H9 (cell line): ENCODE data around the gene PRR30. TPM values are rescaled to one million over a fixed set of nuclear protein-coding genes. Genes with fewer than 3 reads are reported as not detected.

Experiments used
- DNase-seq: peaks from one replicate; pipeline ENCODE4 v3.0.0-alpha.2; 2017
- H2AFZ ChIP-seq: one replicate; pipeline ENCODE4 v1.6.1; 2013; ENCODE audit warnings: mild to moderate bottlenecking, low read length, control low read depth, moderate library complexity
- H2AK5ac ChIP-seq: 2 replicates; pipeline ENCODE4 v1.6.1; 2013; ENCODE audit warnings: low read length, control low read depth, mixed read lengths; ENCODE audit not compliant: insufficient read length
- H2BK120ac ChIP-seq: one replicate; pipeline ENCODE4 v1.6.1; 2013; ENCODE audit warnings: low read depth, mild to moderate bottlenecking, low read length, control low read depth, inconsistent platforms; ENCODE audit not compliant: poor library complexity, severe bottlenecking
- H2BK12ac ChIP-seq: 2 replicates; pipeline ENCODE4 v1.6.1; 2013; ENCODE audit warnings: low read length, control low read depth, mixed read lengths, low read depth; ENCODE audit not compliant: insufficient read length
- H2BK15ac ChIP-seq: 2 replicates; pipeline ENCODE4 v1.6.1; 2013; ENCODE audit warnings: low read depth, low read length, control low read depth
- H2BK20ac ChIP-seq: one replicate; pipeline ENCODE4 v1.6.1; 2013; ENCODE audit warnings: low read depth, mild to moderate bottlenecking, low read length, control low read depth, inconsistent platforms; ENCODE audit not compliant: poor library complexity, severe bottlenecking
- H2BK5ac ChIP-seq: 2 replicates; pipeline ENCODE4 v1.6.1; 2013; ENCODE audit warnings: low read length, control low read depth, mixed read lengths; ENCODE audit not compliant: insufficient read length
- H3K14ac ChIP-seq: 2 replicates; pipeline ENCODE4 v1.6.1; 2013; ENCODE audit warnings: low read length, control low read depth; ENCODE audit not compliant: insufficient read depth
- H3K18ac ChIP-seq: 2 replicates; pipeline ENCODE4 v1.6.1; 2013; ENCODE audit warnings: low read depth, mild to moderate bottlenecking, mixed read lengths, low read length, control low read depth; ENCODE audit not compliant: insufficient read length
- H3K23ac ChIP-seq: 2 replicates; pipeline ENCODE4 v1.6.1; 2013; ENCODE audit warnings: low read length, control low read depth, mixed read lengths, low read depth; ENCODE audit not compliant: insufficient read length
- H3K23me2 ChIP-seq: 2 replicates; pipeline ENCODE4 v1.6.1; 2013; ENCODE audit warnings: low read depth, mild to moderate bottlenecking, mixed read lengths, low read length, control low read depth; ENCODE audit not compliant: insufficient read length, poor library complexity, severe bottlenecking
- H3K27ac ChIP-seq: 2 replicates; pipeline ENCODE4 v1.5.1; 2013; ENCODE audit warnings: low read length, control low read depth, mixed read lengths, low read depth; ENCODE audit not compliant: insufficient read length
- H3K27me3 ChIP-seq: 2 replicates; pipeline ENCODE4 v1.6.1; 2013; ENCODE audit warnings: low read length, control low read depth, inconsistent platforms; ENCODE audit not compliant: insufficient read depth
- H3K4ac ChIP-seq: 2 replicates; pipeline ENCODE4 v1.6.1; 2013; ENCODE audit warnings: low read depth, mild to moderate bottlenecking, control low read depth, inconsistent platforms, low read length, moderate library complexity
- H3K4me1 ChIP-seq: 2 replicates; pipeline ENCODE4 v1.6.1; 2013; ENCODE audit warnings: low read length, control low read depth, inconsistent platforms; ENCODE audit not compliant: insufficient read depth
- H3K4me2 ChIP-seq: 2 replicates; pipeline ENCODE4 v1.6.1; 2013; ENCODE audit warnings: low read length, control low read depth, mixed read lengths; ENCODE audit not compliant: insufficient read length, insufficient read depth
- H3K56ac ChIP-seq: 2 replicates; pipeline ENCODE4 v1.6.1; 2013; ENCODE audit warnings: low read depth, mild to moderate bottlenecking, mixed read lengths, low read length, control low read depth; ENCODE audit not compliant: insufficient read length
- H3K79me1 ChIP-seq: 2 replicates; pipeline ENCODE4 v1.6.1; 2013; ENCODE audit warnings: low read depth, mild to moderate bottlenecking, moderate library complexity, low read length, control low read depth, inconsistent platforms; ENCODE audit not compliant: insufficient read depth, poor library complexity, severe bottlenecking
- H3K79me2 ChIP-seq: 2 replicates; pipeline ENCODE4 v1.6.1; 2013; ENCODE audit warnings: low read length, control low read depth, inconsistent platforms; ENCODE audit not compliant: insufficient read depth
- H3K9ac ChIP-seq: 2 replicates; pipeline ENCODE4 v1.6.1; 2013; ENCODE audit warnings: low read length, control low read depth, mixed read lengths; ENCODE audit not compliant: insufficient read length; ENCODE audit errors: extremely low read depth
- H3K9me3 ChIP-seq: one replicate; pipeline ENCODE4 v1.6.1; 2013; ENCODE audit warnings: low read depth, low read length, inconsistent platforms; ENCODE audit not compliant: control insufficient read depth
- H3T11ph ChIP-seq: one replicate; pipeline ENCODE4 v1.6.1; 2013; ENCODE audit warnings: mild to moderate bottlenecking, low read length, control low read depth, inconsistent platforms
- H4K20me1 ChIP-seq: one replicate; pipeline ENCODE4 v1.6.1; 2013; ENCODE audit not compliant: control insufficient read depth, insufficient read length, insufficient read depth
- H4K5ac ChIP-seq: 2 replicates; pipeline ENCODE4 v1.6.1; 2013; ENCODE audit warnings: low read depth, mild to moderate bottlenecking, mixed read lengths, low read length, control low read depth; ENCODE audit not compliant: insufficient read length
- H4K8ac ChIP-seq: replicated peaks from 2 replicates; pipeline ENCODE4 v1.6.1; 2013; ENCODE audit warnings: low read length, control low read depth, mixed read lengths, low read depth; ENCODE audit not compliant: insufficient read length
- H4K91ac ChIP-seq: 2 replicates; pipeline ENCODE4 v1.6.1; 2013; ENCODE audit warnings: low read depth, mild to moderate bottlenecking, moderate library complexity, mixed read lengths, low read length, control low read depth; ENCODE audit not compliant: insufficient read length
- H3K27ac Mint-ChIP-seq, 3 experiments: 2 replicates in 2 of 3; 3 replicates in 1 of 3; pipeline ENCODE4 v1.8.0; 2020 to 2021; ENCODE audit warnings: mixed read lengths in 3 of 3, mild to moderate bottlenecking in 1 of 3, moderate library complexity in 1 of 3
- H3K27me3 Mint-ChIP-seq: 2 replicates; pipeline ENCODE4 v1.8.0; 2021; ENCODE audit warnings: low read depth, mild to moderate bottlenecking, moderate library complexity, mixed read lengths
- H3K36me3 Mint-ChIP-seq, 3 experiments: 2 replicates in 2 of 3; 3 replicates in 1 of 3; pipeline ENCODE4 v1.8.0; 2020 to 2021; ENCODE audit warnings: low read depth in 3 of 3, mixed read lengths in 3 of 3; ENCODE audit not compliant: insufficient read depth in 1 of 3
- H3K4me1 Mint-ChIP-seq, 2 experiments: 2 replicates each; pipeline ENCODE4 v1.8.0; 2020; ENCODE audit warnings: mixed read lengths in 2 of 2
- H3K4me3 Mint-ChIP-seq, 2 experiments: 2 replicates in 1 of 2; 3 replicates in 1 of 2; pipeline ENCODE4 v1.8.0; 2020 to 2021; ENCODE audit warnings: mild to moderate bottlenecking in 2 of 2, mixed read lengths in 2 of 2, moderate library complexity in 1 of 2
- H3K9me3 Mint-ChIP-seq, 2 experiments: 2 replicates in 1 of 2; 3 replicates in 1 of 2; pipeline ENCODE4 v1.8.0; 2020; ENCODE audit warnings: mild to moderate bottlenecking in 2 of 2, mixed read lengths in 2 of 2, moderate library complexity in 1 of 2
- WGBS: extraction: QIAGEN DNeasy Blood & Tissue Kit; methylation state at CpG from one replicate; pipeline ENCODE4 v1.1.7; 2013; ENCODE audit warnings: missing lambda C conversion rate, low lambda C conversion rate, mixed read lengths; ENCODE audit not compliant: insufficient read length; ENCODE audit errors: extremely low coverage; 5-methylcytosine and 5-hydroxymethylcytosine counted together
- total RNA-seq: library from RNA; stranded (reverse); gene quantifications from 2 replicates; pipeline ENCODE4 v1.2.1, GENCODE V29; 2021
- TF ChIP-seq, protein P1 (sequence below): fragments of 200-600 bp; sonication (generic); conservative IDR thresholded peaks from 3 replicates; pipeline ENCODE4 v1.8.0; 2021; ENCODE audit warnings: antibody characterized with exemption, mild to moderate bottlenecking

The PRR30 gene
- total RNA-seq, 1 experiment from 2014 or later = not detected

- peaks cover 5 to 16% (median 15%) of the 10 kb centered on the region in 3 experiments for H3K36me3 Mint-ChIP-seq
- no peak overlapping the region for H4K91ac ChIP-seq
- H3K4me3 Mint-ChIP-seq = no peak overlapping the region
Measured at GRCh38 chr2:27136751-27137150, 2.5 kb downstream of the PRR30 start.

More at GRCh38 chr2:27136751-27137150, 2.5 kb downstream of the PRR30 start:
- Mint-ChIP-seq H3K27ac (no peak overlapping the region), H3K9me3 (no peaks in the 10 kb centered on the region), H3K27me3 (peaks cover 10% of the 10 kb centered on the region), H3K4me1 (peaks cover 10 to 11% of the 10 kb centered on the region in 2 experiments)
- Histone ChIP-seq H3K23ac (no peak overlapping the region), H4K8ac (no peak overlapping the region), H3K4me1 (no peaks in the 10 kb centered on the region), H3K14ac (no peak overlapping the region), H3K79me2 (peaks cover 2% of the 10 kb centered on the region; the same call in 1 of the 2 replicates), H3K18ac (no peak overlapping the region), H2AK5ac (no peak overlapping the region), H4K20me1 (no peaks in the 10 kb centered on the region), H3K79me1 (peaks cover 4% of the 10 kb centered on the region), H2AFZ (no peak overlapping the region), H2BK120ac (no peak overlapping the region), H4K5ac (no peak overlapping the region), H3K56ac (no peak overlapping the region), H2BK20ac (no peak overlapping the region), H3K27me3 (no peaks in the 10 kb centered on the region), H3K23me2 (no peaks in the 10 kb centered on the region), H3K4me2 (no peak overlapping the region), H3K27ac (no peak overlapping the region), H3K9me3 (no peaks in the 10 kb centered on the region), H3T11ph (no peak overlapping the region), H3K4ac (no peak overlapping the region), H2BK12ac (no peak overlapping the region), H3K9ac (no peak overlapping the region), H2BK5ac (no peak overlapping the region), H2BK15ac (no peak overlapping the region)
- no CpG with 5 or more reads among the region's 7 CpGs for WGBS
- no peak for DNase-seq
- TF ChIP-seq, protein P1, sequence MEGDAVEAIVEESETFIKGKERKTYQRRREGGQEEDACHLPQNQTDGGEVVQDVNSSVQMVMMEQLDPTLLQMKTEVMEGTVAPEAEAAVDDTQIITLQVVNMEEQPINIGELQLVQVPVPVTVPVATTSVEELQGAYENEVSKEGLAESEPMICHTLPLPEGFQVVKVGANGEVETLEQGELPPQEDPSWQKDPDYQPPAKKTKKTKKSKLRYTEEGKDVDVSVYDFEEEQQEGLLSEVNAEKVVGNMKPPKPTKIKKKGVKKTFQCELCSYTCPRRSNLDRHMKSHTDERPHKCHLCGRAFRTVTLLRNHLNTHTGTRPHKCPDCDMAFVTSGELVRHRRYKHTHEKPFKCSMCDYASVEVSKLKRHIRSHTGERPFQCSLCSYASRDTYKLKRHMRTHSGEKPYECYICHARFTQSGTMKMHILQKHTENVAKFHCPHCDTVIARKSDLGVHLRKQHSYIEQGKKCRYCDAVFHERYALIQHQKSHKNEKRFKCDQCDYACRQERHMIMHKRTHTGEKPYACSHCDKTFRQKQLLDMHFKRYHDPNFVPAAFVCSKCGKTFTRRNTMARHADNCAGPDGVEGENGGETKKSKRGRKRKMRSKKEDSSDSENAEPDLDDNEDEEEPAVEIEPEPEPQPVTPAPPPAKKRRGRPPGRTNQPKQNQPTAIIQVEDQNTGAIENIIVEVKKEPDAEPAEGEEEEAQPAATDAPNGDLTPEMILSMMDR = no peak
